Ectodermal cell (in vitro differentiated cells): Measurements from ENCODE around the gene SRPK2.

Experiments used
- H3K27ac ChIP-seq: 2 replicates; pipeline ENCODE4 v1.7.0; 2013; ENCODE audit warnings: mild to moderate bottlenecking, low read depth, low read length; ENCODE audit not compliant: insufficient read depth, poor library complexity, severe bottlenecking
- H3K27me3 ChIP-seq: 2 replicates; pipeline ENCODE4 v1.7.0; 2013; ENCODE audit warnings: mild to moderate bottlenecking, low read length; ENCODE audit not compliant: insufficient read depth, control insufficient read depth, poor library complexity, severe bottlenecking
- H3K36me3 ChIP-seq: one replicate; pipeline ENCODE4 v1.7.0; 2013; ENCODE audit warnings: low read length; ENCODE audit not compliant: control insufficient read depth, insufficient read depth
- H3K4me1 ChIP-seq: one replicate; pipeline ENCODE4 v1.7.0; 2013; ENCODE audit warnings: low read length; ENCODE audit not compliant: control insufficient read depth, insufficient read depth
- H3K4me3 ChIP-seq: 2 replicates; pipeline ENCODE4 v1.7.0; 2013; ENCODE audit warnings: low read depth, low read length, control low read depth; ENCODE audit not compliant: insufficient read depth
- H3K9me3 ChIP-seq: 2 replicates; pipeline ENCODE4 v1.7.0; 2013; ENCODE audit warnings: mild to moderate bottlenecking, low read length, moderate library complexity; ENCODE audit not compliant: control insufficient read depth
- WGBS, 2 experiments: methylation state at CpG; one replicate each; pipeline ENCODE4 v1.1.7; 2013; ENCODE audit warnings: missing lambda C conversion rate in 2 of 2; 5-methylcytosine and 5-hydroxymethylcytosine counted together

The SRPK2 gene

DNA sequence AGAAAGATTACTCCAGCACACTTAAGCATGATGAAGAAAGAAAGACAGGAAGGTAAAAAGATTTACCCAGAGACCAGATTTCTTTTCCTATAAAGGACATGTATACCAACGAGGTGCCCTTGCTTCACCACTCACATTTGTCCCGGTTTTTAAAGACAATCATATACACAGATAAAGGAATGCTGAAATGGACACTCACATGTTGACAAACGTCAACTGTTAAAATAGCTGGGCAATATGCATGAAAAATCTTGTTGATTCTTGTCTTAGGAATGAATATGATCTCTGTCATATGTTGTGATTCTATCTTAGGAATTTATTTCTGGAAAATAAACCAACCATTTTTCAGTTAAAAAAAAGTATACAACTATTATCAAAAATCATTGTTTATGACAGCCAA is 158.2 kb downstream of the SRPK2 start:
- H3K27me3 ChIP-seq: no peaks in the 10 kb centered on the region
- H3K4me1 ChIP-seq: no peaks in the 10 kb centered on the region
- no peaks in the 10 kb centered on the region for H3K36me3 ChIP-seq
- H3K4me3 ChIP-seq: no peak overlapping the region
- WGBS, 2 experiments: 87 to 90% methylated on average over 3 of the region's 3 CpGs
- no peak overlapping the region for H3K27ac ChIP-seq
- no peaks in the 10 kb centered on the region for H3K9me3 ChIP-seq

DNA sequence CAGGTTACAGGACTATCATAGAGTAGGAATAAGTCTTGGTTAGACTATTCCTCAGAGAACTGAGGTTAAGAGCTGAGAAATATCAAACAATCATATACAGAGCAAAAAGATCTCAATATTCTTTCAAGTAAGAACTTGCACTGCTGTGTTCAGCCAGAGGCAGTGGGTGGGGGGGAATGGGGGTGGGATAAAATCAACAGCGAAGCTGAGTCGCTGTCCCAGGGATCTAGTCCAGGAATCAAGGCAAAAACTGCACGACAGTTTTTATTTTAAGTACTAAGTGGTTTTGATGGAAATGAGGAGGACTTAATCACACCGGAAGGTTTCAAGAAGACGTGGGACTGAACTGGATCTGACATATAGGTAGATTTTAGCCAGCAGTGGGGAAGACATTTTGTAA is 159.1 kb downstream of the SRPK2 start:
- Histone ChIP-seq H3K4me3 (no peak overlapping the region), H3K36me3 (no peaks in the 10 kb centered on the region), H3K27ac (no peak overlapping the region), H3K9me3 (no peaks in the 10 kb centered on the region), H3K4me1 (no peaks in the 10 kb centered on the region), H3K27me3 (no peaks in the 10 kb centered on the region)
- whole genome bisulfite sequencing, 2 experiments: 94 to 96% methylated on average over 5 of the region's 5 CpGs

DNA sequence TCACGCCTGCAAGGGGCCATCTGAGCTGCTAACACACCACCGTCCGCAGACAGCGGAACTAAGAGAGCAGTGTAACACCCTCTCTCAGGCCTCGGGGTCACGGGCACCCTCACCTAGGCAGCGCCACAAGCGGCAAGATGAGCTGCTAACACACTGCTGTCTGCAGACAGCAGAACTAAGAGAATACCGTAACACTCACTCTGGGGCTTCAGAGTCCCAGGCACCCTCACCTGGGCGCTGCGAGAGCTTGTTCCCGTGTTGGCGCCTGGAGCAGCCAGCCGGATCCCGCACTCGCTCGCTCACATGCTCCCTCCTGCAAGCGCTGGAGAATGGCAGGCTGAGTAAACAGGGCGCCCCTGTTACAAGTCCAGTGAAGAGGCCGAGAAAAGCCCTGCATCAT is 160.2 kb downstream of the SRPK2 start:
- Histone ChIP-seq H3K27ac (no peak overlapping the region), H3K4me1 (no peaks in the 10 kb centered on the region), H3K27me3 (no peaks in the 10 kb centered on the region), H3K4me3 (no peak overlapping the region), H3K9me3 (no peaks in the 10 kb centered on the region), H3K36me3 (no peaks in the 10 kb centered on the region)
- 90 to 92% methylated on average over 20 of the region's 20 CpGs for WGBS, 2 experiments

DNA sequence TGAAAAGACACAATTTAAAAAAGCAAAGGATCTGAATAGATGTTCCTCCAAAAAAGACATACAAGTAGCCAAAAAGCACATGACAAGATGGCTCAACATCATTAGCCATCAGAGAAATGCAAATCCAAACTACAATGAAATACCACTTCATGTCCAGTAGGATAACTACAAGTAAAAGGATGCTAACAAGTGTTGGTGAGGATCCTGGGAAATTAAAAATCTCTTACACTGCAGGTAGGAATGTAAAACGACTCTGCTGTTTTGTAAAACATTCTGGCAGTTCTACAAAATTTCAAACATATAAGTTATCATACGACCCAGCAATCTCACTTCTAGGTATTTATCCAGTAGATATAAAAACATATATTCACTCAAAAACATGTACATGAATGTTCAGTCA is 161.3 kb downstream of the SRPK2 start:
- H3K4me3 ChIP-seq: no peak overlapping the region
- no peak overlapping the region for H3K27ac ChIP-seq
- H3K4me1 ChIP-seq: no peaks in the 10 kb centered on the region
- 95% methylated on average over 2 of the region's 2 CpGs for WGBS, 2 experiments
- H3K27me3 ChIP-seq: no peaks in the 10 kb centered on the region
- H3K9me3 ChIP-seq: no peaks in the 10 kb centered on the region
- H3K36me3 ChIP-seq: no peaks in the 10 kb centered on the region

DNA sequence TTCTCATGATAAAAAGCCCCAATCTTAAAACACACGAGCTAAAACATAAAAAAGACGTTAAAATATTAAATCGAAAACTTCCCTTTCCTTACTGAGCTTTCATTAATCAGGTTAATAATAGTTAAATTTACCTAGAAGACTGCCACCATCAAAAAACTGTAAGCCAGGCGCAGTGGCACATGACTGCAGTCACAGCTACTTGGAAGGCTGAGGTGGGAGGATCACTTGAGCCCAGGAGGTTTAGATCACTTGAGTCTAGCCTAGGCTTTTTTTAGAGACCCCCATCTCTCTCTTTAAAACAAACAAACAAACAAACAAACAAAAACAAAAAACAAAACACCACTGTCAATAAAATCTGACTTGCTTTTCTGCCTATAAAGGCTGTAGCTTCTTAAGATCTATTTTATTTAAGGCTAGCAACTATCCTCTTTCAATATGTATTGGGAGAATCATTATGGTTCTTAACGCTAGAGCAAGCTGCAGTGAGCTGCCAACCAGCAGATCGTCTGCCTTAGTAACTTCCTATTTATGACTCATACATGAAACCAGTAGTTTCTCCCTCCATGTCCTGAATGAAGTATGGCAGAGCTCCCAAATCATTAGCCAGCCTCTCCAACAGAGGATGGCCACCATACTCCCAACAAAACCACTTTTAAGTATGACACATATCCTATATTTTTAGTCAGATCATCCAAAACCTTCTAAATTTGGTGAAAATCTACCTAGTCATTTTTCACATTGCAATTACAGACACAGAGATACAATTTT is 163.7 kb downstream of the SRPK2 start:
- Histone ChIP-seq H3K4me3 (no peak overlapping the region), H3K27me3 (no peaks in the 10 kb centered on the region), H3K4me1 (no peaks in the 10 kb centered on the region), H3K36me3 (no peaks in the 10 kb centered on the region), H3K27ac (no peak overlapping the region), H3K9me3 (no peaks in the 10 kb centered on the region)
- whole genome bisulfite sequencing, 2 experiments: 83 to 89% methylated on average over 6 of the region's 6 CpGs

DNA sequence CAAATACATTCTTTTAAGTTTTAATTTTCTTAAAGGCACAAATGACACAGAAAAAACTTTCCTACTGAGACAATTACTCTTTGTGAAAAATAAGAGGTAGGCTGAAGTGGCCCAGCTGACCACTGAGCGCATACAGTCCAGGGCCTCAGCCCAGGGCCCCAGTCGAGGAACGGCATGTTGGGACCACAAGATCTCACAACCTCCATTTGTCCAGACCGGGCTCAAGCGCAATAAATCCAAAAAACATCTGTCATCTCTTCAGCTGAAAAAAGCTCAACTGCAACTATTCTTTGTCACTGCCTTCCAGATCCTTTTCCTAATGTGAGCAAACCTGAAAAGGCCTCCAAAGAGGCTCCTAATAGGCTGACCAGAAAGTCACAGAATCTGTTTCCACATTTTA is 165.8 kb downstream of the SRPK2 start:
- no peaks in the 10 kb centered on the region for H3K27me3 ChIP-seq
- H3K9me3 ChIP-seq: no peaks in the 10 kb centered on the region
- H3K36me3 ChIP-seq: no peaks in the 10 kb centered on the region
- no peak overlapping the region for H3K27ac ChIP-seq
- no peaks in the 10 kb centered on the region for H3K4me1 ChIP-seq
- H3K4me3 ChIP-seq: no peak overlapping the region
- WGBS, 2 experiments: 90 to 93% methylated on average over 5 of the region's 5 CpGs

DNA sequence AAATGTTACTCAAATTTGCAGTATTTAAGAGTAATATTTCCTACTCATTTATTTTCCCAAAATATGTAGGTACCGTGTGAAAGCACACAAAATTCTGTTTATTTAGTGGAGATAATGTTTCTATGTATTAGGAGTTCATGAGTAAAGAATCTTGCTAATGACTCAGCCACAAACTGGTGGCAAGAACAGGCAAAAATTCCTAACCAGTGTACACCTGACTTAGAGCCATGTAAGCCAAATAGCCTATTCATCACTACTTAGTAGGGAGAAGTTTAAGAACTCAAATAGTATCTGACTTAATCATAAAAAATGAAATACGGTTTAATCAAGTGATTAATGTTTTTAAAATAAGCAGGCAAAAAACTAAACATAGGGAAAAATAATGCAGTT is 169.0 kb downstream of the SRPK2 start:
- WGBS, 2 experiments: 100% methylated on average over 1 of the region's 2 CpGs; no CpG with 5 or more reads in 1 of the 2 experiments
- H3K36me3 ChIP-seq: no peaks in the 10 kb centered on the region

DNA sequence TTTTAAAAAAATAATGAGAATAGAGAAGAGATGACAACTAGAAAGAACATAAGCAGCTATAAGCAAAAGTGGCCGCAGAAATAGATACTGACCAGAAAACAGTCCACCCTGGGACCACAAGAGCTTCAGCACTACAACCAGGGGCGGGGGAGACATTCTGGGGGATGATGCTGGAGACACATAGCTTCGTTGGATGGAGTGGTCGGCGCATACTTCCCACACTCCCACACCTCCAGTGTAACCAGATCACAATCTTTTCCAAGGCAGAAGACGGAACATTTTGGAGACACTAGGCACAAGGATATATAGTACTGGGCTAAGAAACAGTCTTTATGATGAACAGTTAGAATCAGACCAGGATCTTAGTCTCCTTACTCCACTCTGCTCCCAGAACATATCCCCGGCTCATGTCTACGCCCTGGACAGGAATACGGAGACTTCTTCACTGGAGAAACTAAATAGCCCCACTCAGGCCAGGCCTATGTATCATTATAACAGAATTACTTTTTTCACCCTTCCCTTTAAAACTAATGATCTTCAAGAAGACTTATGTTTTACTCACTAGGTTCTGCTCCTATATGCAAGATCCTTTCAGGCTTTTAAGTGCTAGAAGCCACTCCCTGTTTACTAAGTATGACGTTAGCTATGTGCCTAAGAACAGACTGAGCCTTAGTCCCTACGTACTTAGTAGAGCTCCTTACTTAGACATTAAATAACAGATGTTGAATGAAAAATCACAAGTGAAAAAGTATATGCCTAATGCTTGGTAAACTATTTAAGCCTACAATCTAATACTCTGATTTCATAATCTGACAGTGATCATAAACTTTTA is 169.6 kb downstream of the SRPK2 start:
- Histone ChIP-seq H3K36me3 (no peaks in the 10 kb centered on the region), H3K4me1 (no peaks in the 10 kb centered on the region), H3K4me3 (no peak overlapping the region), H3K27ac (no peak overlapping the region), H3K9me3 (no peaks in the 10 kb centered on the region), H3K27me3 (no peaks in the 10 kb centered on the region)
- 90 to 91% methylated on average over 8 to 11 of the region's 11 CpGs for WGBS, 2 experiments

More for the DNA sequence above, 169.0 kb downstream of the SRPK2 start:
- Histone ChIP-seq H3K4me3 (no peak overlapping the region), H3K27ac (no peak overlapping the region), H3K4me1 (no peaks in the 10 kb centered on the region), H3K27me3 (no peaks in the 10 kb centered on the region), H3K9me3 (no peaks in the 10 kb centered on the region)

DNA sequence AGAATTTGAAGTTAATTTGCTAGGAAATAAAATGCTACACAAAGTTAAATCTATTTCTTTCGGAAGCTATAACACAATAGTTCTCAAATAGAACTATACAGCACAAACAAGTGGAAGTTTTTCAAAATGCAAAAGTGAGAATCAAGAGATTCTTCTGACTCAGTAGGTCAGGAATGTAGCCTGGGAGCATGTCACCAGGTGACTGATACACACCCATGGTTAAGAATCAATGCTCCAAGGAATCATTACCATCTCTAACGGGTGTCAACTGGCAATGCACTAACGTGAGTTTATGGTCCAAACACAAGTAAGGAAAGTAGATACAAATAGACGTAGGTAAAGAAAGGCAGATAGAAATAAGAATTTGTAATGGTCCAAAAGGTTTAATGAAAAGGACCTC is 170.5 kb downstream of the SRPK2 start:
- H3K4me1 ChIP-seq: no peaks in the 10 kb centered on the region
- 93 to 96% methylated on average over 3 to 4 of the region's 4 CpGs for WGBS, 2 experiments
- H3K27ac ChIP-seq: no peak overlapping the region

DNA sequence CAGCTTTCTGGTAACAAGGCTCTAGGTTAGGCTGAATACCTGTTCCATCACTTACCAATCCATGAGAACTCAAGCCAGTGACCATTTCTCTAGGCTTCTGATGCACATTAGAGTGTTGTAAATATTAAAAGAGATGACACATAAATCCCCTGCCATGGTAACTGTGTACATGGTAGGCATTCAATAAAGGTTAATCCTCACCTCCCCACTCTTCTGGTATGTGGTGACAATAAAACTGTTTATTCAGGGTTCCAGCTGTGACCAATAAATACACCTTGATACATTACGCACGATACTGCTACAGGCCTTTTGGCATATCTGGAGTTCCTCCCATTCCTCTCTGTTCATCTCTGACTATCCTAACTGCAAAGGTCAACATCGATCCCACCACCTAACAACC is 171.9 kb downstream of the SRPK2 start:
- 89 to 99% methylated on average over 2 to 3 of the region's 3 CpGs for WGBS, 2 experiments
- H3K4me3 ChIP-seq: no peak overlapping the region
- no peaks in the 10 kb centered on the region for H3K36me3 ChIP-seq

More for the DNA sequence above, 170.5 kb downstream of the SRPK2 start:
- no peaks in the 10 kb centered on the region for H3K27me3 ChIP-seq
- H3K4me3 ChIP-seq: no peak overlapping the region
- no peaks in the 10 kb centered on the region for H3K9me3 ChIP-seq
- H3K36me3 ChIP-seq: no peaks in the 10 kb centered on the region

More for the DNA sequence above, 171.9 kb downstream of the SRPK2 start:
- Histone ChIP-seq H3K27me3 (no peaks in the 10 kb centered on the region), H3K9me3 (no peaks in the 10 kb centered on the region), H3K4me1 (no peaks in the 10 kb centered on the region), H3K27ac (no peak overlapping the region)
